Astrocyte of the spinal cord (primary cell): ENCODE results near the gene CTNNA2.
A peak's percentile ranks its signal among the peaks of the same experiment; 100 is the strongest.

Experiments used
- DNase-seq: peaks from one replicate; pipeline ENCODE4 v3.0.0; 2011; ENCODE audit warnings: low read depth, low spot score
- H3K4me3 ChIP-seq: 2 replicates; pipeline ENCODE4 v1.5.1; 2011; ENCODE audit warnings: low read depth, mild to moderate bottlenecking, low read length, moderate library complexity
- CTCF ChIP-seq: IDR thresholded peaks from 2 replicates; pipeline ENCODE4 v1.5.1; 2012; ENCODE audit warnings: low read depth, mild to moderate bottlenecking, low read length, inconsistent platforms
- in situ Hi-C: cut with HindIII; loops from 2 replicates; pipeline ENCODE4 v1.10.0; 2017; ENCODE audit warnings: low sequenced_read_pairs

The CTNNA2 gene

GRCh38 chr2:79861059-79861374 lies 348.2 kb downstream of the CTNNA2 start:
- in situ Hi-C loops, result no loop called here
- H3K4me3 ChIP-seq, result no peak overlapping the region
- no peak for TF ChIP-seq CTCF
- DNase-seq, result no peak

GRCh38 chr2:79862756-79863155 lies 349.9 kb downstream of the CTNNA2 start:
- H3K4me3 ChIP-seq, result no peak overlapping the region
- no peak for TF ChIP-seq CTCF
- no peak for DNase-seq
- in situ Hi-C loops, result no loop called here

GRCh38 chr2:79872656-79873055 lies 359.8 kb downstream of the CTNNA2 start:
- TF ChIP-seq CTCF, result no peak
- no peak for DNase-seq
- in situ Hi-C loops, result no loop called here
- no peak overlapping the region for H3K4me3 ChIP-seq

GRCh38 chr2:79874015-79874414 lies 361.2 kb downstream of the CTNNA2 start:
- no peak for TF ChIP-seq CTCF
- in situ Hi-C loops, result no loop called here
- no peak for DNase-seq
- no peak overlapping the region for H3K4me3 ChIP-seq

GRCh38 chr2:79876430-79876829 lies 363.6 kb downstream of the CTNNA2 start:
- H3K4me3 ChIP-seq, result no peak overlapping the region
- peak; percentile 2 for DNase-seq
- in situ Hi-C loops, result no loop called here
- TF ChIP-seq CTCF, result peak; percentile 53

- DNase-seq, result no peak
- H3K4me3 ChIP-seq, result no peak overlapping the region
- in situ Hi-C loops, result no loop called here
- TF ChIP-seq CTCF, result no peak
Observed at GRCh38 chr2:79882548-79882947, 369.7 kb downstream of the CTNNA2 start.

GRCh38 chr2:79887747-79888374 lies 375.0 kb downstream of the CTNNA2 start:
- in situ Hi-C loops, result no loop called here
- DNase-seq, result peak; percentile 66
- H3K4me3 ChIP-seq, result no peak overlapping the region
- TF ChIP-seq CTCF, result peak; percentile 53
